ENCODE results near the gene ACAD8. TPM values are rescaled to one million over a fixed set of nuclear protein-coding genes. Genes with fewer than 3 reads are reported as not detected.

Gene ACAD8
- total RNA-seq, 1 donor from 2014 or later = 23.1 TPM

DNA sequence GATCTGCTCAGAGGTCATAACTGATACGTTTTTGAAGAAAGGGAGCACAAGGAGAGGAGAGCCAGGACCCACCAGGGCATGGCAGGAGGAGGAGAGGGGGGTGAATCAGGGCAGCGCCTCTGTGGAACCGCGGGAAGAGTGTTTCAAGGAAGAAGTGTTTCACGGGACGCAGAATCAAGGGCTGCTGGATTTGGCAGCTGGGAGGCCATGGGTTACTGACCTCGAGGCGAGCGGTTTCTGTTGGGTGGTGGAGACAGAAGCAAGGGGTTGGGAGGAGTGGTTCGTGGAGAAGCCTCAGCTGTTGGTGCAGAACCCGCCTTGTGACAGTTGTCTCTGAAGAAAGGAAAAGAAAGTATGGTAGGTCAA lies 15.8 kb upstream of the ACAD8 start:
- peaks cover 1% of the 10 kb centered on the region for H3K27me3 Mint-ChIP-seq
- no peak overlapping the region for H3K27ac Mint-ChIP-seq
- POLR2A ChIA-PET = no interaction called here
- no peak overlapping the region for H3K4me3 Mint-ChIP-seq
- CTCF ChIA-PET = no interaction called here
- no peak for DNase-seq
- H3K9me3 Mint-ChIP-seq = no peaks in the 10 kb centered on the region
- H3K4me1 Mint-ChIP-seq = peaks cover 2% of the 10 kb centered on the region
- TF ChIP-seq, protein P1, sequence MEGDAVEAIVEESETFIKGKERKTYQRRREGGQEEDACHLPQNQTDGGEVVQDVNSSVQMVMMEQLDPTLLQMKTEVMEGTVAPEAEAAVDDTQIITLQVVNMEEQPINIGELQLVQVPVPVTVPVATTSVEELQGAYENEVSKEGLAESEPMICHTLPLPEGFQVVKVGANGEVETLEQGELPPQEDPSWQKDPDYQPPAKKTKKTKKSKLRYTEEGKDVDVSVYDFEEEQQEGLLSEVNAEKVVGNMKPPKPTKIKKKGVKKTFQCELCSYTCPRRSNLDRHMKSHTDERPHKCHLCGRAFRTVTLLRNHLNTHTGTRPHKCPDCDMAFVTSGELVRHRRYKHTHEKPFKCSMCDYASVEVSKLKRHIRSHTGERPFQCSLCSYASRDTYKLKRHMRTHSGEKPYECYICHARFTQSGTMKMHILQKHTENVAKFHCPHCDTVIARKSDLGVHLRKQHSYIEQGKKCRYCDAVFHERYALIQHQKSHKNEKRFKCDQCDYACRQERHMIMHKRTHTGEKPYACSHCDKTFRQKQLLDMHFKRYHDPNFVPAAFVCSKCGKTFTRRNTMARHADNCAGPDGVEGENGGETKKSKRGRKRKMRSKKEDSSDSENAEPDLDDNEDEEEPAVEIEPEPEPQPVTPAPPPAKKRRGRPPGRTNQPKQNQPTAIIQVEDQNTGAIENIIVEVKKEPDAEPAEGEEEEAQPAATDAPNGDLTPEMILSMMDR (IDR thresholded peaks at IDR 0.05) = no peak
- peaks cover 18% of the 10 kb centered on the region for H3K36me3 Mint-ChIP-seq (ENCODE audit: low read depth)
- ATAC-seq (ENCODE audit: low read depth) = no peak
- intact Hi-C loops (cut with micrococcal nuclease) = no loop called here

DNA sequence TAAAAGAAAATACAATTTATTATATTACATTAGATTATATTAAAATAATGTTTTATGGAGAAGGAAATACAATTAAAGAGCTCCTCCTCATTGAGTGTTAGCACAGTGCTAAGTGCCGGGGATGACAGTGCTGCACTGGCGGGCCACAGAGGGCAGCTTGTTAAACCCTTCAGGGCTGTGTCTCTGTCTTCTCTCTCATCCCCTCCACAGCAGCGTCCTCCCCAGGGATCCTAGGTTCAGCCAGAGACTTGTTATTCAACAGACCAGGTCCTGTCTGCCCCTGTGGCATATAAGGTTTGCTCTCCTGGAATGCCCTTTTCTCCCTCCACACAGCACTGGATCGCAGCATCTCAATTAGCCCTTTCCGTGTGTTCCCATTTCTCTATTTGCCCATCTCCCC lies 14.4 kb upstream of the ACAD8 start:
- H3K4me1 Mint-ChIP-seq = no peaks in the 10 kb centered on the region
- no peak overlapping the region for H3K4me3 Mint-ChIP-seq
- intact Hi-C loops (cut with micrococcal nuclease) = no loop called here
- no peak overlapping the region for H3K27ac Mint-ChIP-seq
- no peaks in the 10 kb centered on the region for H3K9me3 Mint-ChIP-seq
- DNase-seq (no peak), ATAC-seq (ENCODE audit: low read depth) (no peak)
- POLR2A ChIA-PET = interaction anchor here (0.5 to 2.0 kb wide), 3 partner anchors 11 to 170 kb away, joined by 3 to 7 read pairs (median 3); partner anchors contain the start of genes JAM3, NCAPD3 and VPS26B
- peaks cover 23% of the 10 kb centered on the region for H3K36me3 Mint-ChIP-seq (ENCODE audit: low read depth)
- TF ChIP-seq, protein P1 (IDR thresholded peaks at IDR 0.05) = no peak
- CTCF ChIA-PET = no interaction called here
- no peaks in the 10 kb centered on the region for H3K27me3 Mint-ChIP-seq

DNA sequence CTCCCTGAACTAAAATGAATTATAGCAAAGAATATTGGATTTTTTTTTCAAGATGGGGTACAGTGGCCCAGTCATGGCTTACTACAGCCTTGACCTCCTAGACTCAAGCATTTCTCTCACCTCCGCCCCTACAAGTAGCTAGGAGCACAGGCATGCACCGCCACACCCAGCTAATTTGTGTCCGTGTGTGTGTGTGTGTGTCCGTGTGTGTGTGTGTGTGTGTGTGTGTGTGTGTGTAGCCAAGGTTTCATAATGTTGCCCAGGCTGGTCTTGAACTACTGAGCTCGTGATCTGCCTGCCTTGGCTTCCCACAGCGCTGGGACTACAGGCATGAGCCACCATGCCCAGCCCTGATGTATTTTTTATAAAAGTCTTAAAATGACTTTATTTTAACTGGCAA lies 12.8 kb upstream of the ACAD8 start:
- H3K9me3 Mint-ChIP-seq = no peaks in the 10 kb centered on the region
- no peaks in the 10 kb centered on the region for H3K27me3 Mint-ChIP-seq
- no peak overlapping the region for H3K4me3 Mint-ChIP-seq
- no peak for DNase-seq
- TF ChIP-seq, protein P1 (IDR thresholded peaks at IDR 0.05) = no peak
- ATAC-seq (ENCODE audit: low read depth) = no peak
- intact Hi-C loops (cut with micrococcal nuclease) = no loop called here
- ChIA-PET CTCF (interaction anchor here (5.5 kb wide), 1 partner anchor 33 kb away, joined by 45 read pairs; no protein-coding TSS in a partner anchor), POLR2A (no interaction called here)
- no peak overlapping the region for H3K27ac Mint-ChIP-seq
- H3K4me1 Mint-ChIP-seq = no peaks in the 10 kb centered on the region
- H3K36me3 Mint-ChIP-seq (ENCODE audit: low read depth) = peaks cover 19% of the 10 kb centered on the region

DNA sequence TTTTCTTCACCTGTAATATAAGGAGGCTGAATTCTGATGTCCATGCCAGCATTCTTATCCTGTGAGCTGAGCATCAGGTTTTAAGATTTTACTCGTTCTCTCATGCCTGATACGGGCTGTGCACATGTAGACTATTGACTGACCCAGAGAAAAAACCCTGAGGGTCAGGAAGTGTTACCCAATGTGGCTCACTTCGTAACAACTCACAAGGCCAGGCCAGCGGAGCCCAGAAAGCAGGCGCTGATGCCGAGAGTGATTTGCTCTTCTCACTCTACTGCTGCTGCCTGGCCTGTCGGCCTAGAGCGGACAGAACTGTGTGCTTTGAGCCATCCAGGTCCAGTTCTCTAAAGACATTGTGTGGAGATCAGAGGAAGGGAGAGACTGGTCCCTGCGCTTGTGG lies 11.0 kb upstream of the ACAD8 start:
- no peak overlapping the region for H3K4me3 Mint-ChIP-seq
- DNase-seq = no peak
- CTCF ChIA-PET = interaction anchor here (5.5 kb wide), 1 partner anchor 34 kb away, joined by 45 read pairs; no protein-coding TSS in a partner anchor
- no peaks in the 10 kb centered on the region for H3K27me3 Mint-ChIP-seq
- TF ChIP-seq, protein P1 (IDR thresholded peaks at IDR 0.05) = no peak
- H3K9me3 Mint-ChIP-seq = no peaks in the 10 kb centered on the region
- H3K36me3 Mint-ChIP-seq (ENCODE audit: low read depth) = peaks cover 26% of the 10 kb centered on the region
- no peaks in the 10 kb centered on the region for H3K4me1 Mint-ChIP-seq
- no peak overlapping the region for H3K27ac Mint-ChIP-seq
- POLR2A ChIA-PET = interaction anchor here (1.0 kb wide), 1 partner anchor 17 kb away, joined by 3 read pairs; no protein-coding TSS in a partner anchor
- no peak for ATAC-seq (ENCODE audit: low read depth)
- intact Hi-C loops (cut with micrococcal nuclease) = no loop called here

DNA sequence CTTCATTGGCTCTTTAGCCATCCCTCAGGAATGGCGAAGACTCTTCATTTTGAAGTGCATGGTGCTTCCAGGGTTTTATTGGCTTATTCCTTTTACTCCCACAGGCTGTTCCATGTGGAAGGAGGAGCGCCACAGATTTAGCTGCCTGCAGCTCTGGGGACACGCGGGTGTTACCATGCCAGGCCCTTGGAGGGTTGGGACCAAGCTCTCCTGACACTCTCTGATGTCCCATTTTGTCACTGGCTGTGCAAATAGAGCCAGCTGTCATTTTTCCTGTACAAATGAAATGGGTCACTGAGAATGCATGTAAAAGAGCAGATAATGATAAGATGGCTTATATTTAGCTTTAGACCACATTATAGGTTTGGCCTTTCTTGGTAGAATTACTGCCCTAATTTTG lies 9.5 kb upstream of the ACAD8 start:
- POLR2A ChIA-PET = interaction anchor here (1.0 to 1.7 kb wide), 2 partner anchors 15 to 37 kb away, joined by 3 to 7 read pairs; no protein-coding TSS in a partner anchor
- intact Hi-C loops (cut with micrococcal nuclease) = loop anchor here (1.0 kb wide), 3 partner anchors 16 to 194 kb away; no protein-coding TSS in a partner anchor

More for the DNA sequence above, 9.5 kb upstream of the ACAD8 start:
- TF ChIP-seq, protein P1 (IDR thresholded peaks at IDR 0.05) = no peak
- no peaks in the 10 kb centered on the region for H3K4me1 Mint-ChIP-seq
- CTCF ChIA-PET = interaction anchor here (1.3 to 5.5 kb wide), 6 partner anchors 14 to 194 kb away, joined by 4 to 45 read pairs (median 6); partner anchors contain the start of genes NCAPD3 and VPS26B
- H3K9me3 Mint-ChIP-seq = no peaks in the 10 kb centered on the region
- H3K27me3 Mint-ChIP-seq = no peaks in the 10 kb centered on the region
- peaks cover 38% of the 10 kb centered on the region for H3K36me3 Mint-ChIP-seq (ENCODE audit: low read depth)
- DNase-seq = no peak
- no peak overlapping the region for H3K4me3 Mint-ChIP-seq
- no peak for ATAC-seq (ENCODE audit: low read depth)
- H3K27ac Mint-ChIP-seq = no peak overlapping the region
